Body of pancreas (tissue), 4 donors: Measurements from ENCODE around the gene GLIS1. TPM values are rescaled to one million over a fixed set of nuclear protein-coding genes. Genes with fewer than 3 reads are reported as not detected.

Experiments
- ATAC-seq: fragments of 150-250 bp; one replicate; pipeline ENCODE4 v1.9.1; 2016
- DNase-seq, 4 donors: peaks; one replicate each; pipeline ENCODE4 v3.0.0-alpha.2; 2019
- H3K27ac ChIP-seq, 4 donors: fragments of 200-600 bp; sonication (generic); 1 replicate in 3 of 4; 2 replicates in 1 of 4; pipeline versions ENCODE4 v1.5.1 to v1.6.1; 2016 to 2019; ENCODE audit warnings: mild to moderate bottlenecking in 1 of 4, mixed read lengths in 1 of 4, moderate library complexity in 1 of 4
- H3K27me3 ChIP-seq, 2 donors: fragments of 200-600 bp; sonication (generic); one replicate each; pipeline ENCODE4 v1.6.0; 2016; ENCODE audit warnings: mild to moderate bottlenecking in 1 of 2
- H3K36me3 ChIP-seq, 2 donors: fragments of 200-600 bp; sonication (generic); replicated peaks in 1 of 2; 2 replicates each; pipeline ENCODE4 v1.5.1; 2016; ENCODE audit warnings: low read depth in 2 of 2; ENCODE audit not compliant: insufficient read depth in 1 of 2
- H3K4me1 ChIP-seq: fragments of 200-600 bp; sonication (generic); one replicate; pipeline ENCODE4 v1.6.0; 2016
- H3K4me3 ChIP-seq, 2 donors: fragments of 200-600 bp; sonication (generic); 1 replicate in 1 of 2; 2 replicates in 1 of 2; pipeline ENCODE4 v1.5.1; 2016 to 2019
- H3K9me3 ChIP-seq, 3 donors: fragments of 200-600 bp; sonication (generic); 1 replicate in 2 of 3; 2 replicates in 1 of 3; pipeline ENCODE4 v1.5.1; 2016
- POLR2A ChIP-seq, 3 donors: fragments of 450-650 bp; IDR thresholded peaks; one replicate each; pipeline ENCODE4 v1.6.1; 2016; ENCODE audit warnings: antibody characterized with exemption in 3 of 3, mild to moderate bottlenecking in 2 of 3
- WGBS, 2 donors: methylation state at CpG; one replicate each; pipeline ENCODE4 v1.1.5; 2017; 5-methylcytosine and 5-hydroxymethylcytosine counted together
- intact Hi-C: fragments of 100-400 bp; cut with DNase I; formaldehyde crosslinking; loops from one replicate; pipeline ENCODE4 v1.15.1; 2023
- total RNA-seq, 2 donors: library from RNA; depleted of rRNA; stranded (reverse); fragments of >200 nt; gene quantifications; one replicate each; pipeline ENCODE4 v1.1.0, GENCODE V29; 2016
- TF ChIP-seq, protein P1 (sequence below), 7 experiments: fragments of 450-650 bp in 4 of 7; fragments of 200-600 bp in 3 of 7; sonication (generic) in 3 of 7; IDR thresholded peaks; one replicate each; pipeline ENCODE4 v1.5.1; 2016 to 2019; ENCODE audit warnings: antibody characterized with exemption in 7 of 7

The GLIS1 gene
- total RNA-seq, 2 donors from 2014 or later: 0.33 TPM; not detected in 1

GRCh38 chr1:53562291-53562980, 176.5 kb downstream of the GLIS1 start:
- intact Hi-C loops: no loop called here
- H3K36me3 ChIP-seq: no peaks in the 10 kb centered on the region
- H3K9me3 ChIP-seq: no peaks in the 10 kb centered on the region
- TF ChIP-seq POLR2A (IDR thresholded peaks at IDR 0.05): no peak
- TF ChIP-seq, protein P1, sequence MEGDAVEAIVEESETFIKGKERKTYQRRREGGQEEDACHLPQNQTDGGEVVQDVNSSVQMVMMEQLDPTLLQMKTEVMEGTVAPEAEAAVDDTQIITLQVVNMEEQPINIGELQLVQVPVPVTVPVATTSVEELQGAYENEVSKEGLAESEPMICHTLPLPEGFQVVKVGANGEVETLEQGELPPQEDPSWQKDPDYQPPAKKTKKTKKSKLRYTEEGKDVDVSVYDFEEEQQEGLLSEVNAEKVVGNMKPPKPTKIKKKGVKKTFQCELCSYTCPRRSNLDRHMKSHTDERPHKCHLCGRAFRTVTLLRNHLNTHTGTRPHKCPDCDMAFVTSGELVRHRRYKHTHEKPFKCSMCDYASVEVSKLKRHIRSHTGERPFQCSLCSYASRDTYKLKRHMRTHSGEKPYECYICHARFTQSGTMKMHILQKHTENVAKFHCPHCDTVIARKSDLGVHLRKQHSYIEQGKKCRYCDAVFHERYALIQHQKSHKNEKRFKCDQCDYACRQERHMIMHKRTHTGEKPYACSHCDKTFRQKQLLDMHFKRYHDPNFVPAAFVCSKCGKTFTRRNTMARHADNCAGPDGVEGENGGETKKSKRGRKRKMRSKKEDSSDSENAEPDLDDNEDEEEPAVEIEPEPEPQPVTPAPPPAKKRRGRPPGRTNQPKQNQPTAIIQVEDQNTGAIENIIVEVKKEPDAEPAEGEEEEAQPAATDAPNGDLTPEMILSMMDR (IDR thresholded peaks at IDR 0.05): no peak
- 61 to 72% methylated on average over 14 of the region's 14 CpGs for WGBS, 2 donors
- H3K4me3 ChIP-seq: no peak overlapping the region
- ATAC-seq: no peak
- peak in 1 of 4 donors; percentile 7 for DNase-seq
- H3K4me1 ChIP-seq: no peaks in the 10 kb centered on the region
- no peaks in the 10 kb centered on the region for H3K27me3 ChIP-seq
- no peak overlapping the region for H3K27ac ChIP-seq

DNA sequence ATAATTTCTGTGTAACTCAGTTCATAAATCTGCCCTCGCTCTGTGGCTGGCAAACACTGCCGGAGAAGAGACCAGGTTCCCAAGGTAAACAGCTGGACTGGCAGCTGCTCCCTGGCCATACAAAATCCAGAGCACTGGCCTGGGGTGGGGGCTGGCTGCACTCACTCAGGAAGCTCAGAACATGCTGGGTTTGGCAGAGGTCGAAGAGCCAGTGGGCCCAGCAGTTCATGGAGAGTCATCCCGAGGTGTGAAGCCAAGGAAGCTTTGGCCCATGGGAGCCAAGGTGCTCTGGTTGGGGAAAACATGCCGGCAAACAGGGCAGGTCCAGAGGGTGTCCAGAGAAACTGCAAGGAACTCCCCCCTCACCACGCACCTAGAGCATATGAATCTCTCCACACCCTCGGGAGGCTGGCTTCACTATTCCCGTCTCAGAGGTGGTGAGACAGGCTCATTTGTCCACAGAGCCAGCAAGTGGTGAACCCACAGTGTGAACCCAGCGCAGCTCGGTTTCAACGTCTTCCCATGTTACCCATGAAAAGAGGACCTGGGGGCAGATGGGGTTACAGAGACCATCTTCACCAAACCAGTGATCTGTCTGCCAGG, 177.4 kb downstream of the GLIS1 start:
- intact Hi-C loops: no loop called here
- no peaks in the 10 kb centered on the region for H3K36me3 ChIP-seq
- 67 to 75% methylated on average over 6 to 11 of the region's 11 CpGs for WGBS, 2 donors
- no peak overlapping the region for H3K27ac ChIP-seq
- H3K4me1 ChIP-seq: no peaks in the 10 kb centered on the region
- no peaks in the 10 kb centered on the region for H3K27me3 ChIP-seq
- ATAC-seq (no peak), DNase-seq (peak in 1 of 4 donors; percentile 2)
- H3K9me3 ChIP-seq: no peaks in the 10 kb centered on the region
- H3K4me3 ChIP-seq: no peak overlapping the region
- TF ChIP-seq, protein P1 (IDR thresholded peaks at IDR 0.05): no peak
- no peak for TF ChIP-seq POLR2A (IDR thresholded peaks at IDR 0.05)

DNA sequence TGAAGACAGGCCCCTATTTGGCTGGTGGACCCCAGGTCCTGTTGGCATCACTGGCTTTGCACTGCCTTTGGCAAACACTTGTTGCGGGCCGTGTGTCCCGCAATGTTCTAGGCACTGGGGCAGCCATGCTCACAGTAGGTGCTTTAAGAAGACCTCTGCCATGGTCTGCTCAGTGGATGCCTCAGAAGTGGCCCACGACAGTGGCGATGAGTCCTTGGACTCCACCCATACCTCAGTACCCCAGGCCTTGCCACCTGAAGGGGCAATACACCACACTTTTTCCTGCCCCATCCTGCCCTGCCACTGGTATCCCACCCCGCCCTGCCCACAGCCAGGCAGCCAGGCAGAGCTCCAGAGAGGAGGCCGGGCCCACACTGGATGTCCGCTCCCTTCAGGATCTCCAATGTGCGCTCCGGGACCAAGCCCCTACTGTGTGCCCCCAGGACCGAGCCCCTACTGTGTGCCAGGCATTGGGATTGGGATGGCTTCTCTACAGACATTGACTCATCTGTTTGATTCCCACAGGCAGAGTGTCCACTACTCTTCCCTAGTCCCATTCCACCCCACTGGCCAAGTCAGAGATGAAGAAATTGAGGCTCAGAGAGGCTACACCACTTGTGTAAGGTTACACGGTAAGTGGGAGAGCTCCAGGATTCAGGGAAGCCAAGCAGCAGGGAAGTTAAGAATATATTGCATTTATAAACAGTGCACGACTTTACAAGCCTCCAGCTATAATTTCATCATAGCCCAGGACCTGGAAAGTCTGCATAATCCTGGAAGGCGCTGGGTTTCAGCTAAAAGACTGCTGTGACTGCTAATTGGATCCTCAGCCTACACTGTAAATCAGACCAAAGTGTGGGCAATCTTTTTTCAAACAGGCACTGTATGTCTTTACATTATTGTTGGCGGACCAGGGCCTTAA, 178.1 kb downstream of the GLIS1 start:
- Histone ChIP-seq H3K4me3 (no peak overlapping the region), H3K36me3 (no peaks in the 10 kb centered on the region), H3K27me3 (no peaks in the 10 kb centered on the region), H3K4me1 (no peaks in the 10 kb centered on the region), H3K9me3 (no peaks in the 10 kb centered on the region), H3K27ac (no peak overlapping the region)
- intact Hi-C loops: no loop called here
- TF ChIP-seq POLR2A (IDR thresholded peaks at IDR 0.05): no peak
- TF ChIP-seq, protein P1 (IDR thresholded peaks at IDR 0.05): no peak
- WGBS, 2 donors: 83 to 88% methylated on average over 15 of the region's 15 CpGs
- DNase-seq: peak in 1 of 4 donors; percentile 5
- no peak for ATAC-seq

GRCh38 chr1:53559854-53560580, 178.9 kb downstream of the GLIS1 start:
- DNase-seq: peak in 1 of 4 donors; percentile 1
- no peaks in the 10 kb centered on the region for H3K27me3 ChIP-seq
- 75 to 81% methylated on average over 10 to 12 of the region's 12 CpGs for WGBS, 2 donors
- no peaks in the 10 kb centered on the region for H3K4me1 ChIP-seq
- no peak for TF ChIP-seq POLR2A (IDR thresholded peaks at IDR 0.05)
- TF ChIP-seq, protein P1 (IDR thresholded peaks at IDR 0.05): no peak
- no peaks in the 10 kb centered on the region for H3K9me3 ChIP-seq
- no peaks in the 10 kb centered on the region for H3K36me3 ChIP-seq
- H3K4me3 ChIP-seq: no peak overlapping the region
- intact Hi-C loops: no loop called here
- H3K27ac ChIP-seq: no peak overlapping the region
- ATAC-seq: no peak
